ENCODE data around the gene TMEM259.
A peak's percentile ranks its signal among the peaks of the same experiment; 100 is the strongest.

TMEM259 gene

DNA sequence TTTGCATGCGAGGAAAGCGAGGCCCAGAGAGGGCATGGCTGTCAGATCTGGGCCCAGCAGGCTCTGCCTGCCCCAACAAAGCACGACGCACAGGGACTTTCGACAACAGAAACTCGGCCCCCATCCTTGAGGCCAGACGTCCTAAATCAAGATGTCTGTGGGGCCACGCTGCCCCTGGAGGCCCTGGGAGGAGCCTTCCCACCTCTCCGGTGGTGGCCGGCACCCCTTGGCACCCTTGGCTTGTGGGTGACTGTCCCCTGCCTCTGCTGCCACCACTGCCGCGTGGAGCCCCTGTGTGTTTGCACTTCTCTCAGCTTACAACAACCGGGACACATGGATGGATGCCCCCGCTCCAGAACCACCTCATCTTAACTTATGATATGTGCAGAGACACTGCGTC, 32.4 kb downstream of the TMEM259 start:
- DNase-seq (ENCODE audit: low read depth): no peak

DNA sequence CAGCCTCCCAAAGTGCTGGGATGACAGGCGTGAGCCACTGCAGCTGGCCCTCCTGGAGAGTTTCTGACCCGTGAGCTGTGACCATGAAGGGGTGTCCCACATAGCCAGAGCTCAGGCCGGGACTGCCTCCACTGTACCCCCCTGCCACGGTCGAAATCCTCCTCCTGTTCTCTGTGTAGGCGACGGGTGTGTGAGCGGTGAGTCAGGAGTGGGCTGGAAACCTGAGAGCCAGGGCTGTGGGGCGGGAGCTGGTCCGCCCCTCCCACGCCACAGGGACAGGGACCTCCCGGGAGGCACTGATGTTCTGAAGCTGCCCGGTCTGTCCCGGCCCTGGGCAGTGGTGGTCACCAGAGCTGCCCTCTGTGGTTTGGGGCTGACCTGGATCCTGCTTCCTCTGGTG, 32.8 kb downstream of the TMEM259 start:
- no peak for DNase-seq (ENCODE audit: low read depth)

DNA sequence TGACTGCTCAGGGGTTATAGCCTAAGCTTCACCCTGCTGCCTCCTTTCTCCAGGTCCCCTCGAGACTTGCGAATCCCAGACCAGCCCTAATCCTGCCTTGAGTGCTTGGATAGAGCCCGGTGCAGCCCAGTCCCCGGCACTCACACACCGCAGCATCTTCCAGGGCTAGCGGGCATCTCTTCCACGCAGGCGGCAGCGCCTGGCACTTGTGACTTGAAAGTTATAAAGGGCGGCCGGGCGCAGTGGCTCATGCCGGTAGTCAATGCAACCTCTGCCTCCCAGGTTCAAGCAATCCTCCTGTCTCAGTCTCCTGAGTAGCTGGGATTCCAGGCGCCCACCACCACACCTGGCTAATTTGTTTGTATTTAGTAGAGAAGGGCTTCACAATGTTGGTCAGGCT, 34.8 kb downstream of the TMEM259 start:
- no peak for DNase-seq (ENCODE audit: low read depth)

DNA sequence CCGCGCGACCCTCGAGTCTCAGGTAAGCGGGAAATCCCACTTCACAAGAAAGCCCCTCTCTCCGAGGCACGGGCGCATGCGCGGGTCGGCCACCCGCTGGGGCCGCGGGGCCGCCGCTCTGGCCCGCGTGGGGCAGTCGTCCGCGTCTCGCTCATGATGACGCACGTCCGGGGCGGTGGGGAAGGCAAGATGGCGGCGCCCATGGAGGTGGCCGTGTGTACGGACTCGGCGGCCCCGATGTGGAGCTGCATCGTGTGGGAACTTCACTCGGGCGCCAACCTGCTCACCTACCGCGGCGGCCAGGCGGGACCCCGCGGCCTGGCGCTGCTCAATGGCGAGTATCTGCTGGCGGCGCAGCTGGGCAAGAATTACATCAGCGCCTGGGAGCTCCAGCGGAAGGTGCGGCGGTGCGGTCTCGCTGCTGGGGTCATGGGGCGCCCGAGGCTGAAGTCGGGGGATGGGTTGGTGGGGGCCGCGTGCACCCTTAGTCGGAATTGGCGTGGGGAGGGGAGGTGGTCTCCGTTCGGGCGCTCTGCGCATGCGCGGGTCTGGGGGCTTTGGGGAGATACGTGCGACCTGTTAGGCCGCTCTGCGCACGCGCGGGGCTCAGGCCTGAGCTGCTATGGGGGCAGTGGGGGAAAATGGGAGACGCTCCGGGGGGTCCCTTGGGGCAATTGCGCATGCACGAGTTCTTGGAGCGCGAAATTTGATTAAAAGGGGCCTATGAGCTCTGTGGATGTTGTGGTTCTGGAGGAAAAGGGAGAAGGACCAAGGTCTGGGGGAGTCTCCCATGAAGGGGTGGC, 36.6 kb downstream of the TMEM259 start, which contains the start of gene WDR18:
WDR18 (plus strand) TSS at position 181 of the 803 bp plus-strand sequence; CDS start at position 190, 9 bp downstream.
- peak; percentile 67 for DNase-seq (ENCODE audit: low read depth)

DNA sequence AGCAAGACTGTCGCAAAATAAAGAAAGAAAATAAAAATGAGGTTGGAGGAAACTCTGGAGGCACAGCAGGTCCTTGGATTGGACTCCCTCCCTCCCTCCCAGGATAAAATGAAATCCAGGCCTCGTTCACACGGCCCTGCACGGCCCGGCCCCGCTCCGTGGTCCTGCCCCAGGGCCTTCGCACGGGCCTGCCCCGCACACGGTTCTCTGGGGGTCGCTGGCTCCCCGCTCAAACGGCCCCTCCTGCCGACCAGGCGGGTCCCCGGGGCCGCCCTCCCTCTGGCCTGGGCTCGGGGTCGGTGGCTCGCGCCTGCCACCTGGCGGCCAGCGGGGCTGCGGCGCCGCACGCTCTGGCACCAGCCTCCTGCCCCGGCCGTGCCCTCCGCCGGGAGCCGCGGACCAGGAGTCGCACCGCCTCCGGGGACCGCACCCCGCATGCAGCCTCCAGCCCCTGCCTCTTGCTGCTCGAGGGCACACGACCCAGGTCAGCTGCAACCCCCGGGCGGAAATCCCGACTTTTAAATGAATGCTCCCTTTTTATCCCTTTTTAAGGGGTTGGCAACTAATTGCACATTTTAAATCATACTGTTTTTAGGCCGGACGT, 38.3 kb downstream of the TMEM259 start:
- DNase-seq (ENCODE audit: low read depth): no peak

DNA sequence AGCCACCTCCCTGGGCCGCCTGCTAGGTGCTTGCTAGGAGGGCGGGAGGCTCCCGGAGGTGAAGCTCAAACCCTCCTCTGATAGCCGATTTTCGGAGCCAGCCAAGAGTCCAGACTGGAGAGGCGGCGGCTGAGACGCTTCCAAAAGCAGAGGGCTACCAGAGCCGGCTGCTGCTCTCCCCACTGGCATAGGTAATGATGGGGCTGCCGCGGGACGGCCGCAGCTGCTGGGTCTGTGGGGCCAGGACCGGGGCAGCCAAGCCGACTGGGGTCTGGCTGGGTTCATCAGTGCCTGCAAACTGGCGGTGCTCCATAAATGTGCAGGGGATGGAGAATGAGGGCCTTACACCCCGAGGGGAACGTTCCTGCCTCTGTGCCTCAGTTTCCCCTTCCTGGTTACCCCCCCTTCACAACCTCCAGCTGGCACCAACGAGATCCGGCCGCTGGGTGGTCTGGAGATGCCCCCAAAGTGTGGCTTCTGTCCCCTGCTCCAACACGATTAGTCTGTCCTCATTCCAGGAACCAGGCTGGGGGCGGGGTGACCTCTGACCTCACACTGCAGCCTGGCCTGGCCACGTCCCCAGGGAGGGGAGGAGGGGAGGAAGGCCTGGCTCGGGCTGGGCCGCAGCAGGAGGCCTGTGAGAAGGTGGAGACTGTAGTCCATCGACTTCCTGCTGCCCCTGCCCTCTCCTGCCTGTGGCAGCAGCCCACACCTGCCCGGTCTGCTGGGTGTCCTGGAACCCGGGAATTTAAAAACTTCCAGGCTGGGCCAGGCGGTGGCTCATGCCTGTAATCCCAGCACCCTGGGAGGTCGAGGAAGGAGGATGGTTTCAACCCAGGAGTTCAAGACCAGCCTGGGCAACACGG, 40.6 kb downstream of the TMEM259 start:
- DNase-seq (ENCODE audit: low read depth): no peak

DNA sequence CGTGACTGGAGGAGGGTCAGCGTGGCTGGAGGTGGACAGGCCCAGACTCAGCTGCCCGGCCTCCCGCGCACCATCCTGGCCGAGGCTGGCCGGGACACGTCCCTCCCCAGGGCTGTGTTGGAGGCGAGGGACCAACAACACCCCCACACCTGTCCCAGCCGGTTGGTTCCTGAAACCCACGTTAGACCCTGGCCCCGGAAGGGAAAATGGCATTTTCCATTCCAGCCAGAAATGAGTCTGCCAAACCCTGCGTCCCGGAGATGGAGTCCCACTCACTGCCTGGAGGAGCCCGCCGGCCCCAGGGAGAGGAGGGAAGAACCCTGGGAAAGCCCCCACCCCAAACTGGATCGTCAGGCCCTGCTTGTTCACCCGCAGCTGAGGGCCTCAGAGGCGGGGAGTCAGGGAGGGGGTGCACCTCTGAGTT, 41.6 kb downstream of the TMEM259 start:
- DNase-seq (ENCODE audit: low read depth): no peak

DNA sequence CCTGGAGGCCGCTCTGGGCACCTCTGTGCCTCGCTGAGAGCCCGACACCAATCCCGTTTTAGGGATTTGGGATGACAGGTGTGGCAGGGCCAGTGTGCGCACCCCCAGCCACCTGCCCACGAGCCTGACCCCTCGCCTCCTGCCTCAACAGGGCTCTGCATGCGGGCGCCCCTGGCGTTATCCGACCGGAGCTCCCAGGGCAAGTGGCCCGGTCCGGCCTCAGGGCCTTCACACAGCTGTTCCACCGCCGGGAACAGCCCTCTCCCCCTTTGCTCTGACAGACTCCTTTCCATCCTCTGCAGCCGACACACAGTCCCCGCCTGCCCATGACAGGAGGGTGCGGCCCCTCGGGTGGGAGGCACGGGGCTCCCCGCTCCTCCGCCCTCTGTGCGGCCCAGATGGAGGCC, 43.9 kb downstream of the TMEM259 start:
- no peak for DNase-seq (ENCODE audit: low read depth)

DNA sequence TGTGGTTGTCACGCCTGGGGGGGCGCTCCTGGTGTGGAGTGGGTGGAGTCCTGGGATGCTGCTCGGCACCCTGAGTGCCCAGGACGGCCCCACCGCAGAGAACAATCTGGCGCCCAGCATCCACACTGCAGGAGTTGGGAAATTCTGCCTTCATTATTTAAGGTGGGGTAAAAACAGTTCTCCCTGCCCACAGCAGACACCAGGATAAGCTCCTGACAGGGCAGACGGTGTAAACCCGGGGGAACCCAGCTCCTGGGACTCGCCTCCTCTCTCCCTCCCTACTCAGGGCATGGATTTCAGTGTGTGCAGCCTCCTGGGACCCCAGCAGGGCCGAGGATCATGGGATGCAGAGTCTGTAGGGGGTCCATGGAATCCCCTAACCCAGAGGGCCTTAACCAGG, 44.4 kb downstream of the TMEM259 start:
- no peak for DNase-seq (ENCODE audit: low read depth)

DNA sequence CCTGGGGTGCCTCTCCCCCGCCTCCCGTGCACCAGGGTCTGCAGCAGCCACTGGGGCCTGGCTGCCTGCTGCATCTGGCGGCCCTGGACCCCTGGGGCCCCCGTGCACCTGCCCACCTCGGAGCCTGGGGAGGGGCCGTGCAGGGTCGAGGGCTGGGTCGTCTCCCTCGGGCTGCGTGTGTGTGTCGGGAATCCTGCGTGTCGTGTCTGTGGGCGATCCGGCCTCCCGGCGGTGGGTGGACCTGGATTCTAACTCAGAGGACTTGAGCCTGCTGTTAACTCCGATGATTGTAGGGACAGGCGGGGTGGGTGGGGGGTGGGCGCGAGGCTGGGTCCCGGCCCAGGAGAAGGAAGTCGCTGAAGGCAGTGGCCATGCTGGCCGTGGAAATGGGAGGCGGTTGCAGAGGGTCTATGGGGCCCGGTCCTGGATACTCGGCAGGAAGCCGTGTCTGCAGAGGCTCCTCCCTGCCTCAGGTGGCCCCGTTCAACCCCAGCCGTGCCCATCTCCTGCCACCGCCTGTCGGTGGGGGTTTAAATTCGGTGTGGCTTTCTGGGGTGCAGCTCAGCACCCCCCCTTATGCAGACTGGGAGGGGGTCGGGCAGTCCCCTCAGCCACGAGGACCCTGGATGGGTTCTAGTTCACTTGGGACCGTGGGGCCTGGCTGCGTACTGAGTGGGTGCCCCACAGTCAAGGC, 46.2 kb downstream of the TMEM259 start:
- no peak for DNase-seq (ENCODE audit: low read depth)

DNA sequence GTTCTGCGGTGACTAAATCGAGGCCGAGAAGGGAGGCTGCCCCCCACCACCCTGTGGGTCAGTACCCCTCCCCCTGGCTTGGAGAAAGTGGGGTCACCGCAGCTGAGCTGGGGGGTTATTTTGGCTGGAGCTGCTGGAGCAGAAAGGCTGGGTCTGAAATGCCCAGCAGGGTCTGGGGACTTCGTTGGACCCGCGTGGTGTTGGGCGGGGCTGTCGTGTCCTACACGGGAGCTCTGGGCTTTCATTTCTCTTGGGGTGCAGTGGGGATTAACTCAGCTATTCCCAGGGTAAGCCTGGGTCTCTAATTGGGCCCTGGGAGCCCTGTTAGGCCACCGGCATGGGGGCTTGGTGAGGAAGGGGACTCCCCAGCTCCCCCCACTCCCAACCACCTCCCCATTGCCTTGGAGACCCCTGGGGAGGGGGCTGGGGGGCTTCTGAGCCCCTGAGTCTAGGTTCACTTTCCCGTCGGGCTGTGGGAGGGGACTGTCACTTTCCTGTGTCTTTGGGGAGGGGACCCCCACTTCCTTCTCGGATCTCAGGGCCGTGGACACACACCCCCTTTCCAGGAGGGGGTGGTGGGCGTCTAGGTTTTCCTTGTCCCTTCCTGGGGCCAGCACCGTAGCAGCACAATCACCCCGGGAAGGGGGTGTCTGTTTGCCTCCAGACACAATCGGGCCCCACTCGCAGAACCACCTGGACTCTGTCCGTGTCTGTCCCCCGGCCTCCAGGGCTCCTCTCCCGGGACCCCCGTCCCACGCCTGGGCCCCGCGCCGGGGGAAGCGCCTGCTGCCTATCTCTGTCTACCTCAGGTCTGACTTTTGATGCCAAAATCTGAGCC, 47.0 kb downstream of the TMEM259 start:
- DNase-seq (ENCODE audit: low read depth): no peak

DNA sequence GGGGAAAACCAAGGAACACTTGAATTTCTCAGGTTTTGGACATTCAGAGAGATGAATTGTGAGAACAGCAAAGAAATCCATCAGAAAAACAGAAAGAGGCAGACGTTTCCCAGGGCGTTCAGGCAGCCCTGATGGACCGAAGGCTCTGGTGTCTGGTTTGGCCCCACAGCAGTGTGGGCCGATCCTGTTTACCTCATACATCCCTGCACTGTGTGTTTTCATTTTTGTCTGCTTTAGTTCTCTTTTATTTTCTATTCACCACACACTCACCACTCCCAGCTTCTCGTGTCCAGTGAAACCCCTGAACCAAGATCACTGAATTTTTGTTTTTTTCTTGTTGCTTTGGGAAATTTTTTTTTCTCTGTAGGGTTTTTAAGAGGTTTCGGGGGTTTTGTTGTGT, 48.6 kb downstream of the TMEM259 start:
- no peak for DNase-seq (ENCODE audit: low read depth)

DNA sequence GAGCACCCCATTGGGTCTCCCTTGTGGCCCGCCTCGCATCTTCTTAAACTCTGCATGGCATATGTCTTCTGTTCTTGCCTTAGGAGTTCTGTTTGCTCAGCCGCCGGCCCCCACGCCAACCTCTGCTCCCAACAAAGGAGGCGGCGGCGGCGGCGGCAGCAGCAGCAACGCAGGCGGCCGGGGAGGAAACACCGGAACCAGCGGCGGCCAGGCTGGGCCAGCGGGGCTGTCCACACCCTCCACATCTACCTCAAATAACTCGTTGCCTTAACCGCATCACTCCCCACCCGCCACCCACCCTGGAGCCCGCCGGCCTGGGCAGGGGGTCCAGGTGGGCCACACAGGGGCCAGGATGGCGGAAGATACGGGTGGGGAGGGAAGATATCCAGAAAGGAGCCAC, 49.1 kb downstream of the TMEM259 start:
- no peak for DNase-seq (ENCODE audit: low read depth)

DNA sequence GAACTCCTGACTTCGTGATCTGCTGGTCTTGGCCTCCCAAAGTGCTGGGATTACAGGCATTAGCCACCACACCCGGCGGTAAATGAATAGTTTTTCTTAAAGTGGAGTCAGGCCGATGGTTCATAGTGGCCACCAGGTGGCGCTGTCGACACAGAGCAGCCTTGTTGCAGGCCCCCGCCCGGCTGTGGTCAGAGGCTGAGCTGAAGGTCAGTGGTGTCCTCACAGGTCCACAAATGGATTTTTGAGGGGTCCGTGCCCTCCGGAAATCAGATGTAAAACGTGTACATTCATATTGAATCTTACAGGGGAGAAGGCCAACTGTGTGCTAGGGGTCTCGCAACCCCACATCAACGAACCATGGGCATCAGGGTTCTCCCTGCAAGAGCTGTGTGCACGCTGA, 50.2 kb downstream of the TMEM259 start:
- DNase-seq (ENCODE audit: low read depth): no peak

DNA sequence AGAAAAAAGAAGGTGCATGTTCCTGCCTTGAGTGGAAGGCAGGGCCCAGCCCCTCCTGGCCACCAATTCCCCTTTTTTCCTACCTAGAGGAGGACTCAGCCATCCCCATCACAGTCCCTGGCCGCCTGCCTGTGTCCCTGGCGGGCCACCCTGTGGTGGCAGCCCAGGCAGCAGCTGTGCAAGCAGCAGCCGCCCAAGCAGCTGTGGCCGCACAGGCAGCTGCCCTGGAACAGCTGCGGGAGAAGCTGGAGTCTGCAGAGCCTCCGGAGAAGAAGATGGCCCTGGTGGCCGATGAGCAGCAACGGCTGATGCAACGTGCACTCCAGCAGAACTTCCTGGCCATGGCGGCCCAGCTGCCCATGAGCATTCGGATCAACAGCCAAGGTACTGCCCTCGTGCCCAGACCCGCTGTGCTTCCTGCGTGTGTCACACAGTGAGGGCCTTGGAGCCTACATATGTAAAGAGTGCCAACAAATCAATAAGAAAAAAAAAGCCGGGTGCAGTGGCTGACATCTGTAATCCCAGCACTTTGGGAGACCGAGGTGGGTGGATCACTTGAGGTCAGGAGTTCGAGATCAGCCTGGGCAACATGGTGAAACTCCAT, 54.3 kb downstream of the TMEM259 start:
- no peak for DNase-seq (ENCODE audit: low read depth)

DNA sequence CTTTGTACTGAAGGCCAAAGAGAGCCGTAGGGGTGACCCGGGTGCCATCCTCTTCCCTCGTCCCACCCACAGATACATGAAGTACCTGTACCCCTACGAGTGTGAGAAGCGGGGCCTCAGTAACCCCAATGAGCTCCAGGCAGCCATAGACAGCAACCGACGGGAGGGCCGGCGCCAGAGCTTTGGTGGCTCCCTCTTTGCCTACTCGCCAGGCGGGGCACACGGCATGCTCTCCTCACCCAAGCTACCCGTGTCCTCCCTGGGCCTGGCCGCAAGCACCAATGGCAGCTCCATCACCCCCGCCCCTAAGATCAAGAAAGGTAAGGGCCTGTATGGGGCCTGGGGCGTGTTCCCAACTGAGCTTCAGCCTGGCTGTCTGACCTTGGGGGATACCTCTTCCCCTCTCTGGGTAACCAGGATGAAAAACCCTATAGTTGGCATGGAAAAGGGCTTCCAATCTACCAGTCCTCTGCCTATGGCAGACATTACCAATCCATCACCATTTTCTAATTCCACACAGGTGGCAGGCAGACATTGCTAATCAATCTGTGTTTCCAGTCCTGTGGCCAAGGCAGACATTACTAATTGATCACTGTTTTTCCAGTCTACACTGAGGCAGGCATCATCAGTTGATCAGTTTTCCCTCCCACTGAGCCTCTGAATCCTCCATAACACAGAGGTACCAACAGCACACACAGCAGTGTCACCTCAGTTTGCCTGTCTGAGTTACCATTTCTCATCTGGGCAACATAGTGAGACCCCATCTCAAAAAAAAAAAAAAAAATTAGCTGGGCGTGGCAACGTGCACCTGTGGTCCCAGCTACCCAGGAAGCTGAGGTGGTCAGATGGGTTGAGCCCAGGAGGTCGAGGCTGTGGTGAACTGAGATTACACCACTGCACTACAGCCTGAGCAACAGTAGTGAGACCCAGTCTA, 55.9 kb downstream of the TMEM259 start:
- no peak for DNase-seq (ENCODE audit: low read depth)

DNA sequence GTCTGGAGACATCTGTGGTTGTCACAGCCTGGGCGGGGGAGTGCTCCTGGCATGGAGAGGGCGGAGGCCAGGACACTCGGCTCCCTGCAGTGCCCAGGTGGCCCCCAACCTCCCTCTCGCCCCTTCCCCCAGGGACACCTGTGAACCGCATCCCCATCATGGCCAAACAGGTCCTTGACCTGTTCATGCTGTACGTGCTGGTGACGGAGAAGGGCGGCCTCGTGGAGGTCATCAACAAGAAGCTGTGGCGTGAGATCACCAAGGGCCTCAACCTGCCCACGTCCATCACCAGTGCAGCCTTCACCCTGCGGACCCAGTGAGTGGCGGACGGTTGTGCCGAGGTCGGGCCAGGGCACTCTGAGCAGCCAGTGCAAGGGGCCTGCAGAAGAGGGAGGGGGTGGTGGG, 56.8 kb downstream of the TMEM259 start:
- no peak for DNase-seq (ENCODE audit: low read depth)

DNA sequence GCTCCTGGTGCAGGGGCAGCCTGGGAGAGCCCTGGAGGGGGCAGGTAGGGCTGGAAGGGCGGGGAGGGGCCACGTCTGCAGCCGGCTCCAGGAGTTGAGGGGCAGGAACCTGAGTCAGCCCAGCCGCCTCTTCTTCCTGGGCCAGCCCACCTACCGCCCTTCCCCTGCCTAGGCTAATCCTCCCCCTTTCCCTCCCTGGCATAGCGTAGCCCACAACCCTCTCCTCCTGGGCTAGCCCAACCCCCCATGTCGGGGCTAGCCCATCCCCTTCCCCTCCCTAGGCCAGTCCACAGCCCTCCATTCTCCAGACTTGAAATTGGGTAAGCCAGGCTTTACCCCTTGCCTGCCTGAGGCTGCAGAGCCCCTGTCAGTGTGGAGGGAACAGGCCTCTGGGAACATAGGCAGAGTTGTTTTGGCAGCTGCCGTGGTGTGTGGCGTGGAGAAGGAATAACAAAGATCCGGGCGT, 57.4 kb downstream of the TMEM259 start:
- DNase-seq (ENCODE audit: low read depth): no peak

DNA sequence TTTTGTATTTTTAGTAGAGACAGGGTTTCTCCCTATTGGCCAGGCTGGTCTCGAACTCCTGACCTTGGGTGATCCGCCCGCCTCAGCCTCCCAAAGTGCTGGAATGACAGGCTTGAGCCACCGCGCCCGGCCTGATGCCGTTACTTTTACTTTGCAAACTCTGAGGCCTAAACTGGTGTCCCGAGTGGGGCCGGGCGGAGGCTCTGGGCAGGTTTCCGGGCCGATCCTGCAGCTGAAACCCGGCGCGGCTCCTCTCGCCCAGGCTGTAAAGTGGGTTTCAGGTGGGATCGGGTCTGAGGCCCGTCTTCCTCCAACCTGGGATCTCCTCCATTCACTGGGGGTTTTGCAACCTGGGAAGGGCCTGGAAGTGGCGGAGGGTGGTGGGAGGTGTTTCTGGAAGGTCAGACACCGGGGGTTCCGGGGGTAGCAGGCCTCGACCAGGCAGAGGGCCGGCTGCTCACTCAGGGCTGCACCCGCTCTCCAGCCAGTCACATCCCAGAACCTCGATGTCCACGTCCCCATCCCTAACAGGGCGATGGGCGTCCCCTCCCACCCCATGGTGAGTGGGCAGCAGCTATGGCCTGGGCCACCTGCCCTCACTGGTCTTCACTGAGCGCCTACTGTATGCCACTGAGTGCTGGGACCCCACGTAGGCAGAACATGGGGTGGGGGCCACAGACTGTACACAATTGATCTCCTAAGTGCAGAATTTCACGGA, 58.1 kb downstream of the TMEM259 start:
- DNase-seq (ENCODE audit: low read depth): no peak
